Stimulated activated naive B cell treated with anti-CD40 and anti-IgM and Interleukin-4, amounts not matched to agents 10 μg/mL and 1 μg/mL and 100 μg/mL, for 72 hours (primary cell): ENCODE measurements around the gene PHACTR3.

Experiments
- ATAC-seq, 2 donors: fragments of 150-1000 bp; cut with Tn5 transposase; replicated peaks; 2 replicates each; pipeline ENCODE4 v1.10.0; 2021; ENCODE audit warnings: moderate library complexity in 1 of 2
- DNase-seq: peaks from one replicate; pipeline ENCODE4 v3.0.0; 2021
- H3K27ac Mint-ChIP-seq: one replicate; pipeline ENCODE4 v1.8.0; 2022; ENCODE audit warnings: mild to moderate bottlenecking, mixed read lengths
- H3K27me3 Mint-ChIP-seq, 2 donors: one replicate each; pipeline ENCODE4 v1.8.0; 2022; ENCODE audit warnings: mixed read lengths in 2 of 2
- H3K36me3 Mint-ChIP-seq, 2 donors: one replicate each; pipeline ENCODE4 v1.8.0; 2022; ENCODE audit warnings: mixed read lengths in 2 of 2, mild to moderate bottlenecking in 1 of 2
- H3K4me1 Mint-ChIP-seq, 2 donors: one replicate each; pipeline ENCODE4 v1.8.0; 2022; ENCODE audit warnings: mixed read lengths in 2 of 2, mild to moderate bottlenecking in 1 of 2
- H3K4me3 Mint-ChIP-seq, 2 donors: one replicate each; pipeline ENCODE4 v1.8.0; 2022; ENCODE audit warnings: mild to moderate bottlenecking in 2 of 2, mixed read lengths in 2 of 2, moderate library complexity in 1 of 2
- H3K9me3 Mint-ChIP-seq, 2 donors: one replicate each; pipeline ENCODE4 v1.8.0; 2022; ENCODE audit warnings: mixed read lengths in 2 of 2, mild to moderate bottlenecking in 1 of 2

PHACTR3 gene

DNA sequence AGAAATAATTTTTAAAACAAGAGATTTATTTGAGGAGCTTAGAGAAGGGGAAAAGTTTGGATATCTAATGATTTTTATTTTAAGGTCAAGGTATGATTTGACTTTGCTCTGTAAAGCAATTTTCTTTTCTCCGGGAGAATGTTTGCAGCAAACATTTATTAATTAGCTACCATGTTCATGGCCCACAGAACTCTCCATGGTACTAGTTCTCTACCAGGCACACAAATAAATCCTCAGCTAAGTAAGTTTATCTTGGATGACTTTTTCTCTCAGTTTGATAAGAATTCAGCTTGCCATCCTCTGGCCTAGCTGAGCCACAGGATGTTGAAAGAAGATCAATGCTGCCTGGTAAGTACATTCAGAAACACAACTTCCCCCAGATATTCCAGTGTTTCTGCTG is 94.3 kb downstream of the PHACTR3 start:
- no peaks in the 10 kb centered on the region for H3K4me1 Mint-ChIP-seq
- no peaks in the 10 kb centered on the region for H3K36me3 Mint-ChIP-seq
- ATAC-seq (no peak), DNase-seq (no peak)
- no peaks in the 10 kb centered on the region for H3K9me3 Mint-ChIP-seq
- no peak overlapping the region for H3K4me3 Mint-ChIP-seq
- H3K27ac Mint-ChIP-seq, result no peak overlapping the region
- H3K27me3 Mint-ChIP-seq, result peaks cover 14% of the 10 kb centered on the region in 2 donors

DNA sequence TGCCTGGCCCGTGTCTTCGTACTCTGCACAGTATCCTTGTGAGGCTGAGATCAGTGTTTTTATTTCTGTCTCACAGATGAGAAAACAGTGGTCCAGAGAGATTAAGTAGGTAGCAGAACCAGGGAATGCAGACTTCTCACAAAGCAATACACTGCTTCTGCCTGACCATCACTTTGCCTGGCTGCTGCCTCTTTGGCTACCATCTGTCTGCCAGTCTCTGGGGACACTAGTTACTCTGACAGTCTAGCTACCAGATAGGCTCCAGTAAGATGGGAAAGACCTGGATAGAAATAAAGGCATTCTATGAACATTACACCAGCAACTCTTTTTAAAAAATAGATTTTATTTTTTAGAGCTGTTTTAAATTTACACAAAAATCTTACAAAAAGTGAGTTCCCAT is 96.9 kb downstream of the PHACTR3 start:
- ATAC-seq (no peak), DNase-seq (no peak)
- no peaks in the 10 kb centered on the region for H3K36me3 Mint-ChIP-seq
- H3K27ac Mint-ChIP-seq, result no peak overlapping the region
- no peak overlapping the region for H3K4me3 Mint-ChIP-seq
- no peaks in the 10 kb centered on the region for H3K4me1 Mint-ChIP-seq
- peaks cover 14 to 19% of the 10 kb centered on the region in 2 donors for H3K27me3 Mint-ChIP-seq
- H3K9me3 Mint-ChIP-seq, result no peaks in the 10 kb centered on the region

DNA sequence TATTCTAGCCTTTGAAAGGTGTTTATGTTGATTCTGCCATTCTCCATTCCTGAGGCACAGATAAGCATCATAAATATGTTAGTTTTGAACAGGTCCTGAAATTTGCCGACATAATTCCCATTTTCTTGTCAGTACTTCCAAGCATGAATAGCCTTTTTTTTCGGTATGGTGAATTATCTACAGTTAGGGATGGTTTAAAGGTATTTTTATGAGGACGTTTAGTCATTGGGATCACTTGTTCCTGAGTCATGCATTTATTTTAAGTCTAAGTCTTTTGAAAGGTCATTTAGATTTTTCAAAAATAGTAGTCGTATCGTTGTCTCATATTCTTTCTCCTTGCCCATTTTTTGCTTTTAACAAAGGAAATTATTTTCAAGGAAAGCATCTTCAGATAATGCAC is 98.7 kb downstream of the PHACTR3 start:
- H3K27me3 Mint-ChIP-seq, result peaks cover 13 to 19% of the 10 kb centered on the region in 2 donors

DNA sequence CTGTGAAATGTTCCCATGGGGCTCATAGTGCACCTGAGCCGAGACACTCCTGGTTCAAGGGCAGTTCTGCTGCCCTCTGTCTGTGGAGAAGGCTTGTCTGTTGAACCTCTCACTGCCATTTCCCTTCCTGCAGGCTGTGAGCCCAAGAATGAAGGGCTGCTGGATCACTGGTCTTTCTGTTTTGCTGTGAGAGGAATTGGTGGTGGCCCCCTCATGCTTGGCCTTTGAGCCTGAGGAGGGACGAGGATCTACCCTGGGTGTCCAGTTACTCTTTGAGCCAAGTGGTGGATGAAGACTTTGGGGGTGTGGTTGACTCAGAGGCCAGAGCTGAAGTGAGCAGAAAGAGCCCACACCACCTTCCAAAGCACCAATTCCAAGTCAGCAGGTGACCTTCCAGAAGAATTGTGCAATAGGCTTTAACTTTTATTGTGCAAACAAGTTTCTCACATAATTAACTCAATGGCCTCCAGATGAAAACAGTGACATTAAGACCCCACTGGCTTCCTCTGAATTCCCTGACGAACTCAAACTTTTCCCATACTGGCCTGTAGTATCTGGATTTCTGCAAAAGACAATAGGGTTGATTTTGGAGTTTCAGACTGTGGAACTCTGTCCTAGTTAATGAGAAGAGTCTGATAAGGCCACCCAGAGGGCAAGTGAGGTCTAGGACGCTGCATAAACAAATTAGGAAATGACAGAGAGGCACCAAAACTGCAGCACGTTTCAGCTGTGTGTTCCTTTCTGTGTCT is 101.5 kb downstream of the PHACTR3 start:
- Mint-ChIP-seq H3K4me3 (no peak overlapping the region), H3K27ac (no peak overlapping the region), H3K27me3 (peaks cover 13 to 23% of the 10 kb centered on the region in 2 donors), H3K9me3 (peaks cover 6 to 8% of the 10 kb centered on the region in 2 donors), H3K36me3 (no peaks in the 10 kb centered on the region), H3K4me1 (no peaks in the 10 kb centered on the region)
- DNase-seq, result no peak
- no peak for ATAC-seq

More for the DNA sequence above, 98.7 kb downstream of the PHACTR3 start:
- H3K9me3 Mint-ChIP-seq, result peaks cover 2 to 5% of the 10 kb centered on the region in 2 donors
- ATAC-seq, result no peak
- H3K27ac Mint-ChIP-seq, result no peak overlapping the region
- DNase-seq, result no peak
- H3K36me3 Mint-ChIP-seq, result no peaks in the 10 kb centered on the region
- no peaks in the 10 kb centered on the region for H3K4me1 Mint-ChIP-seq
- H3K4me3 Mint-ChIP-seq, result no peak overlapping the region

DNA sequence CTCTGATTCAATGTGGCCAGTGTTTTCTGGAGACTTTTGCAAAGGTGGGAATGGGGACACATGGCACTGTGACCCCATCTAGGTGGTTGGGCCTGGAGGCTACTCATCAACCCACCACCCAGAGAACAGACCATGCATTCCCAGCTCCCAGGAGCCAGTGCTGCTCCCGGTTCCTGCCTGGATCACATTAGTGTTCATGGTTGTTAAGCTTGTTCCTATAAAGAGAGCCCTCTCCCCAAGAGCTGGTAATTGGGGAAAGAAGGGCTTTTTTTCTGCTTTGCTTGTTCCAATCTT is 102.0 kb downstream of the PHACTR3 start:
- H3K4me1 Mint-ChIP-seq, result no peaks in the 10 kb centered on the region
- ATAC-seq (no peak), DNase-seq (no peak)
- H3K4me3 Mint-ChIP-seq, result no peak overlapping the region
- H3K36me3 Mint-ChIP-seq, result no peaks in the 10 kb centered on the region
- no peak overlapping the region for H3K27ac Mint-ChIP-seq
- H3K9me3 Mint-ChIP-seq, result peaks cover 7 to 8% of the 10 kb centered on the region in 2 donors
- H3K27me3 Mint-ChIP-seq, result peaks cover 13 to 23% of the 10 kb centered on the region in 2 donors

DNA sequence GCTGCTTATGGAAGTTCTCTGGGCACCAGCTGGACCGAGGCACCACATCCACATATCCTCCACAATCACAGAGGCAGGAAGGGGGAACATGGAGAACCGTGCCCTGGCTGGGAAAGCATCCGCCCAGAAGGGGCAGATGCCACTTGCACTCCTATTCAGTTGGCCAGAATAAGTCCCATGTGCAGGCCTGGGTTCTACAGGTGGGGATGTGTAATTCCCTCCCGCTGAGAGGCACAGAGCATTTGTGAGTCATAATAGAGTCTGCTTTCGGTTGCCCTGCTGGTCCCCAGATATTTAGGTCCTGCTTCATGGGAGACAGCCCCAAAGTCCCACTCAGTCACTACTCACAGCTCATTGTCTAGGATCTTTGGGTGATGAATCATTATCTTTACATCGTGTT is 104.0 kb downstream of the PHACTR3 start:
- H3K27ac Mint-ChIP-seq, result no peak overlapping the region
- peaks cover 12 to 18% of the 10 kb centered on the region in 2 donors for H3K27me3 Mint-ChIP-seq
- peaks cover 11 to 13% of the 10 kb centered on the region in 2 donors for H3K9me3 Mint-ChIP-seq
- ATAC-seq (no peak), DNase-seq (no peak)
- H3K4me1 Mint-ChIP-seq, result no peaks in the 10 kb centered on the region
- no peak overlapping the region for H3K4me3 Mint-ChIP-seq
- H3K36me3 Mint-ChIP-seq, result no peaks in the 10 kb centered on the region

DNA sequence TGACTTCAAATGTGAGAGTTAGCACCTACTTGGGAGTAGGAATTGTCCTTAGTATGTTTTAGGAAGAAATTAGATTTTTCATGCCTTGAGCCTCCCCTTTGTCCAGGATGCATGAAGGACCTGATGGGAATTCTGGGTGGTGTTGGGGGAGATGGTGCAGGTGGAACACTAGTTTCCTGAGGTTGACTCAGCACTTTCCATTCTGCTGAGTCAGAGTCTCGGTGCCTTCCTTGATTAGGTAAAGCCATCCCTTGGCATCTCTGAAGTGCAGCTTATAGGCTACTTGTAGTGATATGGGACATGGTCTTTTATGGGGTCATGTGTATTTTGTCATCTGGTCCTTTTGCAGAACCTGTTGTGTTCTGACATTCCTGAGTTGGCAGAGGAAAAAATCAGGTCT is 105.3 kb downstream of the PHACTR3 start:
- no peak for DNase-seq
- Mint-ChIP-seq H3K4me1 (no peaks in the 10 kb centered on the region), H3K27ac (no peak overlapping the region), H3K9me3 (peaks cover 13 to 15% of the 10 kb centered on the region in 2 donors), H3K36me3 (no peaks in the 10 kb centered on the region), H3K4me3 (no peak overlapping the region), H3K27me3 (peaks cover 11 to 13% of the 10 kb centered on the region in 2 donors)
- no peak for ATAC-seq

DNA sequence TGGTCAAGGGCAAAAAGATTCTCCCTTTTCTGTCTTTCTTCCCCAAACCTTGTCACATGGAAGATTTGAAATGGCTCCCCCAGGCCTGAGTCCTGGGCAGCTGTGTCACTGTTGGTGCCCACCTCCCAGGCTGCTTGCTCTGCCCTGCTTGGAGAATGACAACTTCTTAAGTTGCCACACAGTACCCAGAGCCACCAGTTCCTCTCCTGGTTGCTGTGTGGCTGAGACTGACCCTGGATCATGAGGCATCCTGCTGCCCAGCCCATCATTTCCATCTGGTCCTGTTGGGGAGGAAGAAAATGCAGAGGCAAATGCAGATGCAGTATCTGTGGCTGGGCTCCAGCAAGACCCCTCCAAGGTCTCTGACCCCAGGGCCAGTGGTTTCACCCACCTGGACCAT is 113.7 kb downstream of the PHACTR3 start:
- ATAC-seq (no peak), DNase-seq (no peak)
- peaks cover 7 to 9% of the 10 kb centered on the region in 2 donors for H3K4me1 Mint-ChIP-seq
- H3K27me3 Mint-ChIP-seq, result peaks cover 13 to 18% of the 10 kb centered on the region in 2 donors
- H3K36me3 Mint-ChIP-seq, result no peaks in the 10 kb centered on the region
- peaks cover 3 to 5% of the 10 kb centered on the region in 2 donors for H3K9me3 Mint-ChIP-seq
- no peak overlapping the region for H3K27ac Mint-ChIP-seq
- no peak overlapping the region for H3K4me3 Mint-ChIP-seq

DNA sequence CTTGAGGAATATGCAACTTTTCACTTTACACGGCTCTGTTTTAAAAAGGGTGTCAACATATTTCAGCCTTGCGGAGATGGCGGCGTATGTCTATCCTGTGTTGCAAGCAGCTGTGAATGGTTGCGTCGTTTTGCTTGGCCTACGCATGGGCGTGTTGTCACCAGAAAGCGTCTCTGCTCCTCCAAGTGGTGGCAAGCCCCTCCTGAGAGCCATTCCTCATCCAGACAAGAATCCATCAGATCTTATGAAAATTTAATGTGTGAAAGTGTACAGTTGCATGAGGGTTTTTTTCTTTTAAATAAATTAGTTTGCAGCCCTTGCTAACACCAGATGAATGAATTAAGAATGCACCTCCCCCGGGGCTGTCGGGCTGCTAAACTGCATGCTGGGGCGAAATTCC is 114.4 kb downstream of the PHACTR3 start:
- ATAC-seq (no peak), DNase-seq (no peak)
- Mint-ChIP-seq H3K4me3 (no peak overlapping the region), H3K36me3 (no peaks in the 10 kb centered on the region), H3K27me3 (peaks cover 13 to 18% of the 10 kb centered on the region in 2 donors), H3K27ac (no peak overlapping the region), H3K4me1 (peaks cover 8 to 12% of the 10 kb centered on the region in 2 donors), H3K9me3 (peaks cover 4 to 5% of the 10 kb centered on the region in 2 donors)

DNA sequence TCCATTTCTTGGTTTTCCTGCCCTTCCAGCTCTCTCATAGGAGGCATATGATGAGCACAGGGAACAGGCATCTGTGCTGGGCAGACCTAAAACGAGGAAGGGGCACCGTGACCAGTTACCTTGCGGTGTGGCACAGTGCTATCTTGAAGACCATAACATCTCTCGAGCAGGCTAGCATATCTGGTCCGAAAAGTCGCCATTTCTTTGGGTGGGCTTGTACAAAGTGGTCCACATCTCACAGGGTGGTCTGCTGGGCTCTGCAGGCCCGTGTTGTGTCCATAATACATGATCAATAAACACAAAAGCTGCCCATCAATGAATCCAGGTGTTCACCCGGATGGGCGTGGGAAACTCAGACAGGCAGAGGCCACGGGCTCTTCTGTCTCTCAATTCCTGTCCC is 115.7 kb downstream of the PHACTR3 start:
- no peak overlapping the region for H3K27ac Mint-ChIP-seq
- H3K27me3 Mint-ChIP-seq, result peaks cover 17 to 21% of the 10 kb centered on the region in 2 donors
- H3K4me1 Mint-ChIP-seq, result peaks cover 12% of the 10 kb centered on the region in 2 donors
- no peak for ATAC-seq
- H3K36me3 Mint-ChIP-seq, result no peaks in the 10 kb centered on the region
- H3K9me3 Mint-ChIP-seq, result peaks cover 4 to 5% of the 10 kb centered on the region in 2 donors
- no peak overlapping the region for H3K4me3 Mint-ChIP-seq
- DNase-seq, result no peak

DNA sequence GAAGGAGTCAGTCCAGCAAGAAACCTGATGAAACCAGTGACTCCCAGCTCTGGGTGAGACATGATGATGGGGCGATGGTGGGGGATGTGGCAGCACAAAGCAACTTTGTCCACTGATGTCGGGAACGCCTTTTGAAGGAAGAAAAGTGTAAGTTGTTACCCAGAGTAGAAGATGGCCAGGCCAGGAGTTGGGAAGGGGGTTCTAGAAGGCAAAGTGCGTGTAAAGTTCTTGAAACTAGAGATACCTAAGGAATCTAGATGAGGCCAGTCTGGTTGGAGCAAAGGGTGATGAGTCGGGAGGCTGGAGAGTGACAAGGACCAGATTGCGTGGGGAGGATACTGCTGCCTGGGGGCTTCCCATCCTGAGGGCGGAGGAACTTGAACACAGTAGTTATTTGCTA is 117.0 kb downstream of the PHACTR3 start:
- ATAC-seq, result no peak
- no peak overlapping the region for H3K4me3 Mint-ChIP-seq

DNA sequence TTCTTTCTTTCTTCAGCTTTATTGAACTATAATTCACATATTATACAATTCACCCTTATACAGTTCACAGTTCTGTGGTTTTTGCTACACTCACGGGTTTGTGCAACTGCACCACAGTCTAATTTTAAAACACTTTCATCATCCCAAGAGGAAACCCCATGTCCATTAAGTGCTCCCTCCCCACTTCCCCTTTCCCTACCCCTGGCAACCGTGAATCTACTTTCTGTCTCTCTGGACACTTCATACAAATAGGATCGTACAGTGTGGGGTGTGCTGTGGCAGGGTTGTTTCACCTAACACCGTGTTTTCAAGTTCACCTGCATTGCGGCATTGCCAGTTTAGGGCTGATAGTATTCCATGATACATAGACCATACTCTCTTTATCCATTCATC is 118.8 kb downstream of the PHACTR3 start:
- H3K4me1 Mint-ChIP-seq, result peaks cover 12% of the 10 kb centered on the region in 2 donors
- no peak overlapping the region for H3K4me3 Mint-ChIP-seq
- H3K36me3 Mint-ChIP-seq, result no peaks in the 10 kb centered on the region
- H3K27me3 Mint-ChIP-seq, result peaks cover 9 to 11% of the 10 kb centered on the region in 2 donors
- ATAC-seq (peak; percentile 33 to 36), DNase-seq (no peak)
- no peak overlapping the region for H3K27ac Mint-ChIP-seq
- peaks cover 4 to 5% of the 10 kb centered on the region in 2 donors for H3K9me3 Mint-ChIP-seq

More for the DNA sequence above, 117.0 kb downstream of the PHACTR3 start:
- H3K27me3 Mint-ChIP-seq, result peaks cover 12 to 17% of the 10 kb centered on the region in 2 donors
- H3K36me3 Mint-ChIP-seq, result no peaks in the 10 kb centered on the region
- H3K4me1 Mint-ChIP-seq, result peaks cover 12% of the 10 kb centered on the region in 2 donors
- peaks cover 4 to 5% of the 10 kb centered on the region in 2 donors for H3K9me3 Mint-ChIP-seq
- no peak overlapping the region for H3K27ac Mint-ChIP-seq
- no peak for DNase-seq

DNA sequence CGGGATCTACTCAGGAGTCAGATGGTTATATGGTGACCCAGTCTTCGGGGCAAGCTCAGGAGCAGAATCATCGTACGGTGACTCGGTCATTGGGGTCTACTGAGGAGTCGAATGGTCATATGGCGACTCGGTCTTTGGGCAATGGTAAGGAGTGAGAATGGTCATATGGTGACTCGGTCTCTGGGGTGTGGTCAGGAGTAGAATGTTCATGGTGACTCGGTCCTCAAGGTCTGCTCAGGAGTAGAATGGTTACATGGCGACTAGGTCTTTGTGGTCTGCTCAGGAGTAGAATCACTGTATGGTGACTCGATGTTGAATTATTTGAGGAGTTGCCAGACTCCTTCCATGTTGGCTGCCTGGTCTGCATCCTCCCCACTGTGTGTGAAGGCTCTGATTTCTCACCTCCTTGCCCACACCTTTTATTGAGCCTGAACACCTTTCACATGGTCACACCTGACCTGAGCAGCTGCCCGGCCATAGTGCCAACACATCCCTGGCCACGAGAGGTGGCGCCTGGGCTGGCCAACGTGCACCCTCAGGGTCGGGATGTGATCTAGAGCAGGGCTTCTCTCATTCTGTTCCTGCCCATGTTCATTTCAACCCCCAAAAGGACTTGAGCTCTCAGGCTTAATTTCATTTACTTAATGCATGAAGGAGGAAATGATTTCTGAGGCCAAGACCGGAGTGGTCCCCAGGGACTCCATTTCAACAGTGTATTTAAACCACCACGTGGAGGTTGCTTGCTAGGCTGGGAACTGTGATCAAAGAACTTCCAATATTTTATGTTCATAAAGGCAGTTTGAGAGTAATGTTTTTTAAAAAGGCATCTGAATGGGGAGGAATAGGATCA is 119.5 kb downstream of the PHACTR3 start:
- Mint-ChIP-seq H3K9me3 (peaks cover 4 to 5% of the 10 kb centered on the region in 2 donors), H3K27ac (no peak overlapping the region), H3K4me1 (peaks cover 12% of the 10 kb centered on the region in 2 donors), H3K36me3 (no peaks in the 10 kb centered on the region), H3K27me3 (peaks cover 9 to 10% of the 10 kb centered on the region in 2 donors), H3K4me3 (no peak overlapping the region)
- DNase-seq (no peak), ATAC-seq (no peak)

DNA sequence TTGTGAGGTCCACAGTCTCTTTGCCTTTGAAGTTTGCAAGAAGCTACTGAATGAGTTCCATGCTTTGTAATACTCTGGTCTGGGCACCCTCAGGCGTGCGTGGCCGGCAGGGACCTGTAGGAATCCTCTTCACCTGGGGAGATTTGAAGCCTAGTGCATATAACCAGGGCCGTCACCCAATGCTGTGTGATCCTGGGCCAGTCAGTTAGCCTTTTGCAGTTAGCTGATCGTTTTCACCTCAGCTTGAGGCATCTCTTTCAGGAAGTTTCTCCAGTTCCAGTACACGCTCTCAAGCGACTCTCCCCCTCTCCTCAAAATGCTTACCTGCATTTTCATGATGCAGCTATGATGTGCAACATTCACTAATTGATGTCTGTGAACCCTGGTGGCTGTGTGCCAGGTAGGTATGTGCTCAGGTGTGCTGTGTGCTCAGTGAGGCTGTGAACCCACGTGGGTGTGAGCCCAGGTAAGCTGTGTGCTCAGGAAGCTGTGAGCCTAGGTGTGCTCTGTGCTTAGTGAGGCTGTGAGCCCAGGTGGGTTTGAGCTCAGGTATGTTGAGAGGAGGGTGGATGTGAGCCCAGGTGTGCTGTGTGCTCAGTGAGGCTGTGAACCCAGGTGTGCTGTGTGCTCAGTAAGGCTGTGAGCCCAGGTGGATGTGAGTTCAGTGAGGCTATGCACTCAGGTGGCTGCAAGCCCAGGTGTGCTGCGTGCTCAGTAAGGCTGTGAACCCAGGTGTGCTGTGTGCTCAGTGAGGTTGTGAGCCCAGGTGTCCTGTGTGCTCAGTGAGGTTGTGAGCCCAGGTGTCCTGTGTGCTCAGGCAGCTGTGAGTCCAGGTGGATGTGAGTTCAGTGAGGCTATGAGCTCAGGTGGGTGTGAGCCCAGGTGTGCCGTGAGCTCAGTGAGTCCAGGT is 120.4 kb downstream of the PHACTR3 start:
- Mint-ChIP-seq H3K27me3 (peaks cover 13% of the 10 kb centered on the region in 2 donors), H3K27ac (no peak overlapping the region), H3K36me3 (no peaks in the 10 kb centered on the region), H3K4me1 (peaks cover 12% of the 10 kb centered on the region in 2 donors), H3K9me3 (peaks cover 4 to 5% of the 10 kb centered on the region in 2 donors), H3K4me3 (no peak overlapping the region)
- ATAC-seq, result no peak
- DNase-seq, result no peak
